Stimulated activated CD8-positive, alpha-beta memory T cell treated with anti-CD3 and anti-CD28 coated beads, Interleukin-15, amount 100 ng/mL, for 24 hours (primary cell): ENCODE results near the gene FAF1.
"Not testable (repeated sequence)": the region's sequence is repeated elsewhere in the genome, so short reads cannot be mapped to it uniquely, and the experiment has no call there.

Source experiments
- DNase-seq: peaks from one replicate; pipeline ENCODE4 v3.0.0-alpha.2; 2020; ENCODE audit warnings: low read depth

Gene FAF1

GRCh38 chr1:50559421-50559820 is 400.6 kb downstream of the FAF1 start:
- DNase-seq, result no peak

GRCh38 chr1:50553921-50554320 is 406.1 kb downstream of the FAF1 start:
- DNase-seq, result no peak

- no peak for DNase-seq
These were observed 411.8 kb downstream of the FAF1 start for GRCh38 chr1:50548243-50548642.

- no peak for DNase-seq
These were observed 417.7 kb downstream of the FAF1 start for GRCh38 chr1:50542362-50542761.

GRCh38 chr1:50538476-50538875 is 421.6 kb downstream of the FAF1 start:
- DNase-seq, result no peak

GRCh38 chr1:50531601-50532000 is 428.5 kb downstream of the FAF1 start:
- DNase-seq, result no peak

- no peak for DNase-seq
These were observed 429.0 kb downstream of the FAF1 start for GRCh38 chr1:50531027-50531426.

GRCh38 chr1:50529510-50529909 is 430.6 kb downstream of the FAF1 start:
- no peak for DNase-seq

GRCh38 chr1:50527987-50528320 is 432.1 kb downstream of the FAF1 start:
- not testable (repeated sequence) for DNase-seq

- DNase-seq, result no peak
These were observed 432.6 kb downstream of the FAF1 start for GRCh38 chr1:50527249-50527986.

- no peak for DNase-seq
These were observed 433.6 kb downstream of the FAF1 start for GRCh38 chr1:50526431-50526830.

- DNase-seq, result no peak
These were observed 436.5 kb downstream of the FAF1 start for GRCh38 chr1:50523548-50523947.

- DNase-seq, result no peak
These were observed 437.2 kb downstream of the FAF1 start for GRCh38 chr1:50522691-50523342.

GRCh38 chr1:50521703-50522102 is 438.4 kb downstream of the FAF1 start:
- DNase-seq, result no peak

- no peak for DNase-seq
These were observed 442.6 kb downstream of the FAF1 start for GRCh38 chr1:50517488-50517887.

GRCh38 chr1:50516056-50516455 is 444.0 kb downstream of the FAF1 start:
- DNase-seq, result no peak

GRCh38 chr1:50508040-50508586 is 452.0 kb downstream of the FAF1 start:
- DNase-seq, result no peak

GRCh38 chr1:50505427-50505826 is 454.6 kb downstream of the FAF1 start:
- no peak for DNase-seq

- no peak for DNase-seq
These were observed 456.6 kb downstream of the FAF1 start for GRCh38 chr1:50503515-50503914.

GRCh38 chr1:50502147-50502546 is 457.9 kb downstream of the FAF1 start:
- no peak for DNase-seq

GRCh38 chr1:50497007-50497406 is 463.1 kb downstream of the FAF1 start:
- DNase-seq, result no peak

GRCh38 chr1:50493710-50494109 is 466.4 kb downstream of the FAF1 start:
- DNase-seq, result no peak

GRCh38 chr1:50492142-50492541 is 467.9 kb downstream of the FAF1 start:
- DNase-seq, result no peak

- DNase-seq, result no peak
These were observed 468.9 kb downstream of the FAF1 start for GRCh38 chr1:50491142-50491541.
